ENCODE data around the gene ADGRF3. TPM values are rescaled to one million over a fixed set of nuclear protein-coding genes. Genes with fewer than 3 reads are reported as not detected.

The ADGRF3 gene
- total and polyA plus RNA-seq, 9 of the 15 experiments (the other 6 are each of a cell fraction or from before 2014, with no cell fraction given), result 0.04 to 0.54 (median 0.16) TPM; not detected in 2

DNA sequence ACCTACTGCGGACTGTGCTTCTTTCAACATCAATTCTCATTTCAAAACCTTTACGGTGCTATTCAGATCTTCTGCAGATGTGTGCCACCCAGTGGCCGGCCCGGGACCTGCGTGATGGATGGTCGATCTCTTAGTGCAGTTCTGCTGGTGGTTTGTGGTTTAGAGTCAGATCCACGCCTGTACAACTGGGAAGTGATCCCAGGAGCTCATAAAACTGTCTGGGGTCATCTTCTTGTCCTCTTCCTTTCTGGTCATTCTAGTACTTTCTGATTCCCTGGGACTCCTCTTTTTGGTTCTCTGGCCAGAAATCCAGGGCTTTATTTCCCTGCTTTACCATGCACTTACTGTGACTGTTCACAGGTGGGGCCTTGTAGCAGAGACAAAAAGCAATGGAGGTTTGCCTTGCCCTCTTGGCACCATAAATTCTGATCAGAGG lies 16.5 kb downstream of the ADGRF3 start (continued):
- TF ChIP-seq ZC3H8 (IDR thresholded peaks at IDR 0.05) (no peak), CCAR2 (IDR thresholded peaks at IDR 0.05; ENCODE audit: low read depth, low read length) (no peak), ZNF830 (CRISPR knock-in tag; IDR thresholded peaks at IDR 0.05) (no peak), MTA3 (IDR thresholded peaks at IDR 0.05; ENCODE audit: borderline replicate concordance) (no peak), XRCC5 (IDR thresholded peaks at IDR 0.05; ENCODE audit: low read depth, low read length) (peak; percentile 69; the same call in 1 of the 2 replicates), TGIF2 (CRISPR knock-in tag; IDR thresholded peaks at IDR 0.05) (no peak), GMEB1 (CRISPR knock-in tag; IDR thresholded peaks at IDR 0.05) (no peak), TSC22D4 (tag; IDR thresholded peaks at IDR 0.05) (no peak), MYNN (IDR thresholded peaks at IDR 0.05) (no peak), MYNN (CRISPR knock-in tag; IDR thresholded peaks at IDR 0.05) (no peak), ZNF133 (CRISPR knock-in tag; IDR thresholded peaks at IDR 0.05) (no peak), MTA2 (IDR thresholded peaks at IDR 0.05; ENCODE audit: low read depth) (no peak), HDAC2 (IDR thresholded peaks at IDR 0.05) (no peak; the same call in 1 of the 2 replicates), PHF21A (IDR thresholded peaks at IDR 0.05; ENCODE audit: borderline replicate concordance, low read depth) (no peak), GTF2F1 (IDR thresholded peaks at IDR 0.05; ENCODE audit: low read depth, low read length) (no peak), MIER1 (IDR thresholded peaks at IDR 0.05; ENCODE audit: low read depth) (no peak), CBFB (CRISPR knock-in tag; IDR thresholded peaks at IDR 0.05) (no peak; the same call in 1 of the 2 replicates), ELF1 (tag; IDR thresholded peaks at IDR 0.05) (no peak), THAP7 (CRISPR knock-in tag; IDR thresholded peaks at IDR 0.05) (no peak)
- TF ChIP-seq, protein P1, sequence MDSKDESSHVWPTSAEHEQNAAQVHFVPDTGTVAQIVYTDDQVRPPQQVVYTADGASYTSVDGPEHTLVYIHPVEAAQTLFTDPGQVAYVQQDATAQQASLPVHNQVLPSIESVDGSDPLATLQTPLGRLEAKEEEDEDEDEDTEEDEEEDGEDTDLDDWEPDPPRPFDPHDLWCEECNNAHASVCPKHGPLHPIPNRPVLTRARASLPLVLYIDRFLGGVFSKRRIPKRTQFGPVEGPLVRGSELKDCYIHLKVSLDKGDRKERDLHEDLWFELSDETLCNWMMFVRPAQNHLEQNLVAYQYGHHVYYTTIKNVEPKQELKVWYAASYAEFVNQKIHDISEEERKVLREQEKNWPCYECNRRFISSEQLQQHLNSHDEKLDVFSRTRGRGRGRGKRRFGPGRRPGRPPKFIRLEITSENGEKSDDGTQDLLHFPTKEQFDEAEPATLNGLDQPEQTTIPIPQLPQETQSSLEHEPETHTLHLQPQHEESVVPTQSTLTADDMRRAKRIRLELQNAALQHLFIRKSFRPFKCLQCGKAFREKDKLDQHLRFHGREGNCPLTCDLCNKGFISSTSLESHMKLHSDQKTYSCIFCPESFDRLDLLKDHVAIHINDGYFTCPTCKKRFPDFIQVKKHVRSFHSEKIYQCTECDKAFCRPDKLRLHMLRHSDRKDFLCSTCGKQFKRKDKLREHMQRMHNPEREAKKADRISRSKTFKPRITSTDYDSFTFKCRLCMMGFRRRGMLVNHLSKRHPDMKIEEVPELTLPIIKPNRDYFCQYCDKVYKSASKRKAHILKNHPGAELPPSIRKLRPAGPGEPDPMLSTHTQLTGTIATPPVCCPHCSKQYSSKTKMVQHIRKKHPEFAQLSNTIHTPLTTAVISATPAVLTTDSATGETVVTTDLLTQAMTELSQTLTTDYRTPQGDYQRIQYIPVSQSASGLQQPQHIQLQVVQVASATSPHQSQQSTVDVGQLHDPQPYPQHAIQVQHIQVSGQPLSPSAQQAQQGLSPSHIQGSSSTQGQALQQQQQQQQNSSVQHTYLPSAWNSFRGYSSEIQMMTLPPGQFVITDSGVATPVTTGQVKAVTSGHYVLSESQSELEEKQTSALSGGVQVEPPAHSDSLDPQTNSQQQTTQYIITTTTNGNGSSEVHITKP (IDR thresholded peaks at IDR 0.05; ENCODE audit: partially characterized antibody), result no peak
- TF ChIP-seq, protein P2, sequence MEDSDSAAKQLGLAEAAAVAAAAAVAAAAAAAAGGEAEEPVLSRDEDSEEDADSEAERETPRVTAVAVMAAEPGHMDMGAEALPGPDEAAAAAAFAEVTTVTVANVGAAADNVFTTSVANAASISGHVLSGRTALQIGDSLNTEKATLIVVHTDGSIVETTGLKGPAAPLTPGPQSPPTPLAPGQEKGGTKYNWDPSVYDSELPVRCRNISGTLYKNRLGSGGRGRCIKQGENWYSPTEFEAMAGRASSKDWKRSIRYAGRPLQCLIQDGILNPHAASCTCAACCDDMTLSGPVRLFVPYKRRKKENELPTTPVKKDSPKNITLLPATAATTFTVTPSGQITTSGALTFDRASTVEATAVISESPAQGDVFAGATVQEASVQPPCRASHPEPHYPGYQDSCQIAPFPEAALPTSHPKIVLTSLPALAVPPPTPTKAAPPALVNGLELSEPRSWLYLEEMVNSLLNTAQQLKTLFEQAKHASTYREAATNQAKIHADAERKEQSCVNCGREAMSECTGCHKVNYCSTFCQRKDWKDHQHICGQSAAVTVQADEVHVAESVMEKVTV (CRISPR knock-in tag; IDR thresholded peaks at IDR 0.05), result peak; percentile 79
